Fibroblast of upper back skin (primary cell): ENCODE results near the gene FSIP1.

Experiments
- DNase-seq: peaks from one replicate; pipeline ENCODE4 v3.0.0-alpha.2; 2013

FSIP1 gene

DNA sequence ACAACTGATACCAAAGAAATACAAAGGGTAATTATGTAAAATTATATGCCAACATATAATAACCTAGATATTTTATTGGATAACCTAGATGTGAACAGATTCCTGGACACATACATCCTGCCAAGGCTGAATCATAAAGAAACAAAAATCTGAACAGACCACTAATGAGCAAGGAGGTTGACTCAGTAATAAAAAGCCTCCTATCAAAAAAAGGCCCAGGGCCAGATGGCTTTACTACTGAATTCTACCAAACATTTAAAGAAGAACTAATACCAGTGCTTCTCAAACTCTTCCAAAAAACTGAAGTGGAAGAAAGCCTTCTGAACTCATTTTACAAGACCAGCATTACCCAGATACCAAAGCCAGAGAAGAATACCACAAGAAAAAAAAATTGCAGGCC is 169.4 kb downstream of the FSIP1 start:
- no peak for DNase-seq

DNA sequence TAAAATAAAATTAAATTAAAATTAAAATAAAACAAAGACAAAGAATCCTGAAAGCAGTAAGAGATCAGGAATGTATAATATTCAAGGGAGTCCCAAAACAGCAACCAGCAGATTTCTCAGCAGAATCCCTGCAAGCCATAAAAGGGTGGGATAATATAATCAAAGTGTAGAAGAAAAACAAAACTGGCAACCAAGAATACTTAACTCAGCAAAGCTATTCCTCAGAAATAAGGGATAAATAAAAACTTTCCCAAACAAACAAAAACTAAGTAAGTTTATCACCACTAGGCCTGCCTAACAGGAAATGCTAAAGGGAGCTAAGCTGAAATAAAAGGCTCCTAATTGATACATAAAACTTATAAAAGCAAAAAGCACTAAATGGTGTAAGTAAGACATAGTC is 172.0 kb downstream of the FSIP1 start:
- no peak for DNase-seq

DNA sequence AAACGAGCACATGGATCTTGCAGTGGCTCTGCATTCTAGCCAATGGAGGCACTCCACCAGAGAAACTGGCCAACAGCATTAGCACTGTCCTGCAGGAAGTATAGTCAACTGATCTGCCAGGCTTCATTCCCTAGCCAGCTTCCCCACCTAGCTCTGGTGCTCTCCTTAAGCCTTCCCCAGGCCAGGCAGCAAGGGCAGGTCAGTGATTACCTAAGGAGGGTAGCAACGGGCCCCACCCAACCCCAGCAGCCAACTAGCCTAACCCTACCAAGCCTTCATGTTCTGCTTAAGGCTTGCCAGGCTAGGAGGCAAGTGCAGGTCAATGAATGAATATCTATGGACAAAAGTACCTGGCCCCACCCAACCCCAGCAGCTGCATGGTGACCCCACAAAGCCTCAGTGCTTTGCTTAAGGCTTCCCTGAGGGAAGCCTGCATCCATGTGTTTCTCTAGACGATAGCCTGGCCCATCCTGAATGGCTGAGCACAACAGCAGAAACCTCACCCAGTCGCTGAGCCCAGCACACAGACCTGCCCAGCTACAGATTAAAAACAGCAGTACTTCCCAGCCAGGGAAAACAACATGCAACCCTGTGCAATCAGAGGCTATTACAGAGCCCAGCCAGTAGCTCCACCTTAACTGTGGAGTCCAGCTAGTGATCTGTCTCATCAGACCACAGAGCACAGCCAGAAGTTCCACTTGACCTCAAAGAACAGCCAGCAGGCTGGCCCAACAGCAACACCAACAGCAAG is 173.3 kb downstream of the FSIP1 start:
- no peak for DNase-seq

DNA sequence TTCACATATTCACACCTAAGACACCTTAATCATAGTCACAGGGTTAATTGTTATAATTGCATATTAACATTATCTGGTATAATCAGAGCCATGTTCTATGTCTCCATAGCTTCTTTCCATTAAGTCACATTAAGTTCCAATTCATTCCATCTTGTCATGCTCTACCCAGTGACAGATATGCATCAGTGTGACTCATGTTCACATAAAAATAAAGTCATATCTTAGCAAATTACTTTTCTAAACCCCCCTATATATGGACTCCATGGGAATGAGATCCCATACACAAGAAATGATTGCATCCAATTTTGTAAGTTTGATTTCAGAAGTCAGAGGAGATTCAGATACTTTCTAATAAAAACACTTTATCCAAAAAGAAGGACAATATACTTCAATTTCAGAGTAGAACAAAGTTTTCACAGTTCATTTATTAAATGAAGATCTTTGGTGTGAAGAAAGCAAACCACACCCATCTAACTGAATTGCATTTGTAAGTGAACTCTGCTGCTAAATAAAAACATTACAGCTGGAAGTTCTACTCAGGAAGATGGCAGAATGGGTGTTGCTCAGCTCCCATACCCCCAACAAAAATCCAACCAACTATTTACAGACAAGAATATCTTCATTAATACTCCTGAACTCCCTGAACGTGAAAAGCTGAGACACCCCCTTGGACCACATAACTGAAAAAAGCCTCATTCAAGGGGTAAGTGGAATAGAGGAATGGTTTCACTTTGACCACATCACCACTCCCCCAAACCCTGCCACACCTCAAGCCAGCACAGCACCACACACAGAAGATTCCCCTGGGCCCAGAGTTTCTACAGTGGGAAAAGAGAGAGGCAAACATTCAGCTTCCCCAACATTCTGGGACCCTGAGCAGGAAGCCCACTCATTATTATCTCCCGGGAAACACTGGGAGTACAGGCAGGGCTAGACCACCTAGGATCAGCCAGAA is 174.2 kb downstream of the FSIP1 start:
- DNase-seq = no peak

DNA sequence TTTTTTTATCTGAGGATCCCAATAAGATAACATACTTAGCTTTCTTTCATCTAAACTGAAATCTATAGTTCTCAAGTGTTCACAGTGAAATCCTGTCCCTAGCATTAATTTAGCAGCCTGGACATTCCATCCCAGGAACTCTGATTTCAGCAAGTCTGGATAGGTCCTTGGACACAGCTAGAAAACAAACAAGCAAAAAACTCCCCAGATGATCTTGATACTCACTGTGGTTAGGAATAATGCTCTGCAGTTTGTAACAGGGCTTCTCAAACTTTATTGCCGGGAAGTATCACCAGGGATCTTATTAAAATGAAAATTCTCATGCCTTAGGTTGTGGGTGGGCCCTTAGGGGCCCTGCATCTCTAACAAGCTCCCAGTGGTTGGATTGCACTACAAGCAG is 177.5 kb downstream of the FSIP1 start:
- no peak for DNase-seq

DNA sequence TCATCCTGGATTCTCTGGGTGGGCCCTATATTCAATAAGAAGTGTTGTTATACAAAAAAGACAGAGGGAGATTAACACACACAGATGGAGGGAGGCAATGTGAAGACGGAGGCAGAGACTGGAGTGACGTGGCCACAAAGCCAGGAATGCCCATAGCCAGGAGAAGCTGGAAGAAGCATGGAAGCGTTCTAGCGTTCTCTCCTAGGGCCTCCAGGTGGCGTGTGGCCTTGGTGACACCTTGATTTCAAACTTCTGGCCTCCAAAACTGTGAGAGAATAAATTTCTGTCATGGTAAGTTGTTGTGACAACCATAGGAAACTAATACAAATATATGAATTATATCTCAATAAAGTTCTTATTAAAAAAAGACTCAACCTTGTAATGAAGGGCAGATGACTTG is 180.5 kb downstream of the FSIP1 start:
- DNase-seq = no peak

DNA sequence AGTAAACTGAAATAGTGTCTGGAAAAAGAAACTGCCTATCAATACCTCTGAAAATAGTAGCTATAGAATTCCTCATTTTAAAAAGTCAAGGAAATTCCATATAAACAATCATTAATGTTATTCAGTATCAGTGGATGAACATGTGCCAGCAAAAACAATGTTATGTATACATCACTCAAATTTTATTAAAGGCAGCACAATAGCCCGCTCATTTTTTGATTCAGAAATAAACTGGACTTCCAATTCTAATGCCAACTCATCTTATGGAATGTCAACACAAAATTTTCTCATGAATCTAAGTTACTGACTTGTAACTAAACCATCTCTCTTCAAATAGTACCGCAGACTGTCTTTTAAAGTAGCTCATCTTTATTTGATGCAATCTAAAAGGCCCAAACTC is 182.8 kb downstream of the FSIP1 start:
- peak; percentile 49 for DNase-seq

DNA sequence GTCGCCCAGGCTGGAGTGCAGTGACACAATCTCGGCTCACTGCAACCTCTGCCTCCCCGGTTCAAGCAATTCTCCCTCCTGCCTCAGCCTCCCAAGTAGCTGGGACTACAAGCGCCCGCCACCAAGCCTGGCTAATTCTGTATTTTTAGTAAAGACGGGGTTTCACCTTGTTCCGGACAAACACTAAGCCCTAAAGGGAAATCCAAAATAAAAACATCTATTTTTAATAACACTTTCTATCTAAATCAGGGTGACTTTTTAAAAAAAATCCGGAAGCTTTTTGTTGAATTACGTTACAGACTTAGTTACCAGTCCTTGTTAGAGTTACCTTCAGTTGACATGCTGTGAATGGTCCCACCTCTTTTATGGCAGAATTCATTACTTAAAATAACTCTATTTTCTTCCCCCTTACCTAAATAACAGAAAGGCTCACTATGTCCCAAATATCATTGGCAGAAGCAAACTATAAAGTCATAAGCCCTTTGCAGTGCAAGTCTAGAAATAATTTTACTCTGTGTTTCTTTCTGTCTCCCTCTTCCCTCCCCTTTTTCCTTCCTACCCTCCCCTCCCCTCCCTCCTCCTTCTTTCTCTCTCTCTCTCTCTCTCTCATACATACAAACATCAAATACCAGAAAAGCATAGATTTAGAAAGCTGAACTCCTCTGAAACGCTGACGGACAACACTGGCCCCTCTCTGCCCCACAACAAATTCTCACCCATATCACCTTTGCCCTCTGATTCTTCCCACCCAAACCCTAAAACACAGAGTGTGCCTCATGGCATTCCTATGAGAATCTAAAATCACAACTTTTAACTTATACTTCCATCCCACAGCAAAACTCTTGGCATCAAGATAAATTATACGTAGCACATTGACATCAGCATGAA is 183.4 kb downstream of the FSIP1 start:
- DNase-seq = peak; percentile 49

DNA sequence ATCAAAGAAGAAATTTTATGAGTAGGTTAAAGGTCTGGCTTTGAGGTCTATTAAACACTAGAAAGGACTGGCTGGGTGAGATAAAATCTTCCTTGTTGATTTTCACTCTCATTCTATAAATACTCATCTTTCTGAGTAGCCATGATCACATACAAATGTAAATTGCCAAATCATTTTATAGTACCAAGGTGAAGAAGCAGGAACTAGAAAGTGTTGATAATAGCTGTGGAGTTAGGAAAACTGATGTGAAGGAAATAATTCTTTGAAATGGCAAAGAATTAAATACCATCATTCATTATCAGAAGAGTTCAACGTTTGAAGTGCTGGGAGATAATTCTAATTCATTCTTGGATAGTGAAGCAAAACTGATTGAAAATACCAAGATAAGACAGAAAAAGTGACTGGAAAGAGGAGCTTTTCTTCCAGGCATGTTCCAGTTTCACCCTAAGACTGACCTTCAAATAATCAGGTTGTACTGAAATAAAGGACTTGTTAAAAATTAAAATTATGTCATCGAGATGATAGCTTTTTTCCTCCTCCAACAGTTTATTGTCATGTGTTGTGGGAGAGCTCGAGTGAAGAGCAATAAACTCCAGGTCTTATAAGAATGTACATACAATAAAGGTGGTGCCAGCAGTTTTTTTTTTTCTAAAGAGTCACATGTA is 184.3 kb downstream of the FSIP1 start:
- peak; percentile 74 for DNase-seq

DNA sequence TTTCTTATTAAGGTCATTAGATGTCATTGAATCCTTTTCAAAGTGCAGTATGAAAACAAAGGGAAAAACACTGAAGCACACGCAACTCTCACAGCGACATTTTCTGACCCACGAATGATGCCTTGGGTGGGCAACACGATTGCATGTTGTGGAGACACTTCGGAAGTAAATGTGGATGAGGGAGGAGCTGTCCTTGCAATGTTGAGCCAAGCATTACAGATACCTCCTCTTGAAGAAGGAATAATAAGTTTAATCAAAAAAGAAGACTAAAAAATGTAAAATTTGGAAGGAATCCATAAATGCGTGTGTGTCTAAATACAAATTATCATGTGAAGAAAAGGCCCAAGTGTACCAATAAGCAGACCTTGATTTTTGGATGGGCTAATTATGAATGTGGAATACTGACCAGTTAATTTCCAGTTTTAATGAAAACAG is 184.9 kb downstream of the FSIP1 start:
- DNase-seq = peak; percentile 79

DNA sequence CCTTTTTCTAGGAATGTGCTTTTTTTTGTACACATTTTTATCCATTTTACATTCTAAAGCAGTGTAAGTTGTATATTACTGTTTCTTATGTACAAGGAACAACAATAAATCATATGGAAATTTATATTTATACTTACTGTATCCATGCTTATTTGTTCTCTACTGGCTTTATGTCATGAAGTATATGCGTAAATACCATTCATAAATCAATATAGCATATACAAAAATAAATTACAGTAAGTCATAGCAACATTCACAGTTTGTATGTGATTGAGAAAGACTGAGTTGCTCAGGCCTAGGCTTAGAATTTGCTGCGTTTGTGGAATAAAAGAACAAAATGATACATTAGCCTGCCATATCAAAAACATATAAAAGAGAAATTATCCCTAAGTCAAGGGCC is 185.3 kb downstream of the FSIP1 start:
- no peak for DNase-seq

DNA sequence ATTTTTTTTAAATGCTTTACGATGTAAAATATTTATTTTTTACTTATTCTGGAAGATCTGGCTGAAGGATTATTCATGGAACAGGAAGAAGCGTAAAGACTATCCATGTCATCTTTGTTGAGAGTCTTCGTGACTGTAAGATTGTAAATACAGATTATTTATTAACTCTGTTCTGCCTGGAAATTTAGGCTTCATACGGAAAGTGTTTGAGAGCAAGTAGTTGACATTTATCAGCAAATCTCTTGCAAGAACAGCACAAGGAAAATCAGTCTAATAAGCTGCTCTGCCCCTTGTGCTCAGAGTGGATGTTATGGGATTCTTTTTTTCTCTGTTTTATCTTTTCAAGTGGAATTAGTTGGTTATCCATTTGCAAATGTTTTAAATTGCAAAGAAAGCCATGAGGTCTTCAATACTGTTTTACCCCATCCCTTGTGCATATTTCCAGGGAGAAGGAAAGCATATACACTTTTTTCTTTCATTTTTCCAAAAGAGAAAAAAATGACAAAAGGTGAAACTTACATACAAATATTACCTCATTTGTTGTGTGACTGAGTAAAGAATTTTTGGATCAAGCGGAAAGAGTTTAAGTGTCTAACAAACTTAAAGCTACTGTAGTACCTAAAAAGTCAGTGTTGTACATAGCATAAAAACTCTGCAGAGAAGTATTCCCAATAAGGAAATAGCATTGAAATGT is 186.1 kb downstream of the FSIP1 start:
- DNase-seq = peak; percentile 40

DNA sequence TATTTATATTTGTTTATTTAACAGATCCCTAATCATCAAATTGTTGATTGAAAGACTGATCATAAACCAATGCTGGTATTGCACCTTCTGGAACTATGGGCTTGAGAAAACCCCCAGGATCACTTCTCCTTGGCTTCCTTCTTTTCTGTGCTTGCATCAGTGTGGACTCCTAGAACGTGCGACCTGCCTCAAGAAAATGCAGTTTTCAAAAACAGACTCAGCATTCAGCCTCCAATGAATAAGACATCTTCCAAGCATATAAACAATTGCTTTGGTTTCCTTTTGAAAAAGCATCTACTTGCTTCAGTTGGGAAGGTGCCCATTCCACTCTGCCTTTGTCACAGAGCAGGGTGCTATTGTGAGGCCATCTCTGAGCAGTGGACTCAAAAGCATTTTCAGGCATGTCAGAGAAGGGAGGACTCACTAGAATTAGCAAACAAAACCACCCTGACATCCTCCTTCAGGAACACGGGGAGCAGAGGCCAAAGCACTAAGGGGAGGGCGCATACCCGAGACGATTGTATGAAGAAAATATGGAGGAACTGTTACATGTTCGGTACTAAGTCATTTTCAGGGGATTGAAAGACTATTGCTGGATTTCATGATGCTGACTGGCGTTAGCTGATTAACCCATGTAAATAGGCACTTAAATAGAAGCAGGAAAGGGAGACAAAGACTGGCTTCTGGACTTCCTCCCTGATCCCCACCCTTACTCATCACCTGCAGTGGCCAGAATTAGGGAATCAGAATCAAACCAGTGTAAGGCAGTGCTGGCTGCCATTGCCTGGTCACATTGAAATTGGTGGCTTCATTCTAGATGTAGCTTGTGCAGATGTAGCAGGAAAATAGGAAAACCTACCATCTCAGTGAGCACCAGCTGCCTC is 187.1 kb downstream of the FSIP1 start:
- peak; percentile 39 for DNase-seq

DNA sequence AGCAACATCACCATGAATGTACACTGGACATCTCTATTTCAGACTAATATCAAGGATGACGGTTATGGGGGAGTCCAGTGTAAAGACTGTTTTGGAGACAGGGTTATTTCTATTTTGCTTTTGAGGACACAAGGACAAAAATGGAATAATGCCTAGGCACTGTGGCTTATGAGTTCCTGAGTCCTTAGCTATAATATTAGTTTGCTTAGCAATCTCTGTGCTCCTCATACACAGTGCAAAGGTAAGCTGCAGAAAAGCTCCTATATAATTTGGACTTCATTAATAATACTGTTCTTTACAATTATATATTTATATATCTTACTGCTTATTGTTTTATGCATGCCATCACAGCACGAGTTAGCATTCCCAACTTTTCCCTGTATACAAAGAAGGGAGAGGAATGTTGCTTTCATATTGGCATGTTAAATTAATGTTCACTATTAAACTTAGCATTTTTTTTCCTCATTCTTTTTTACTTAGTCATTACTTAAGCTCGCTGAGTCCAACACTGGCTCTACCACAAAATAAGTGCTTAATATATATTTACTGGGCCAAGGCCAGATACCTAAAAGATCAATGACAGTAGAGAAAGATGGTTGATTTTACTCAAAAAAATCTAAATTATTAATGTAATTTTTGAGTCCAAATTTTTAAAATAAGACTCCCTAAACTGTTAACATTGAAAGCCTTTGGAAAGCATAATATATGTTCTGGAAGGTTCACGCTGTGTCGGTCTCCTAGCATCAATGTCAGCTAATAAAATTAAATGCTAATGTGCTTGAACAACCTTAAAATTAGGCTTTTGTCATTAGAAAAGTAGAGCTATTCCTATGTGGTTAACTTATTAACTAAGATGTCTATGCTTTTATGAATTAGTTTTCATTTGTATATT is 187.9 kb downstream of the FSIP1 start:
- DNase-seq = peak; percentile 67

DNA sequence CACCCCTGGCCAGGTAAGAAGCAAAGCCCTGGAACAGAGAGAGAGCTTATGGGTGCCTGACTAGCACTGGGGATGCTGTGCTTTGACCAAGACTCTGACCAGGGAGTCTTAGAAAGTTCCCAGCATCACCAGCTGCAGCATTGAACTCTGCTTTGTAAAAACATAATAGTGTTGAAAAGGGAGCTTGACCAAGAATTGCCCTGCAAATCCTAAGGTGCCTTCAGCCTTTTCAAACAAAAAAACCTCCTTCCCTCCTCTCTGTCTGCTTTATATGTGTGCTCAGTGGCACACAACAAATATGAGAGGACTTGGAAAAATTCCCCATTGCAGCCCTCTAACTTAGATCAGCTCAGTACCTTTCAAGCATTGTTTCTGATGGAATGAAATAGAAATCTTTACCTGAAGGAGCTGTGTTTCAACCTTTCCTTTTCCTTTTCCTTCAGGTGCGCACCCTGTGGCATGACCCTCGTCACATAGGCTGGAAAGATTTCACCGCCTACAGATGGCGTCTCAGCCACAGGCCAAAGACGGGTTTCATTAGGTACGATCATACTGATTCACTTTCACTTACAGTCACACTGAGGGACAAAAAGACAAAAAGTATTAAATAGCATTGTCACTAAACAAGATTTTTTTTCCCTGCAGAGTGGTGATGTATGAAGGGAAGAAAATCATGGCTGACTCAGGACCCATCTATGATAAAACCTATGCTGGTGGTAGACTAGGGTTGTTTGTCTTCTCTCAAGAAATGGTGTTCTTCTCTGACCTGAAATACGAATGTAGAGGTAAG is 188.8 kb downstream of the FSIP1 start:
- DNase-seq = peak; percentile 18

DNA sequence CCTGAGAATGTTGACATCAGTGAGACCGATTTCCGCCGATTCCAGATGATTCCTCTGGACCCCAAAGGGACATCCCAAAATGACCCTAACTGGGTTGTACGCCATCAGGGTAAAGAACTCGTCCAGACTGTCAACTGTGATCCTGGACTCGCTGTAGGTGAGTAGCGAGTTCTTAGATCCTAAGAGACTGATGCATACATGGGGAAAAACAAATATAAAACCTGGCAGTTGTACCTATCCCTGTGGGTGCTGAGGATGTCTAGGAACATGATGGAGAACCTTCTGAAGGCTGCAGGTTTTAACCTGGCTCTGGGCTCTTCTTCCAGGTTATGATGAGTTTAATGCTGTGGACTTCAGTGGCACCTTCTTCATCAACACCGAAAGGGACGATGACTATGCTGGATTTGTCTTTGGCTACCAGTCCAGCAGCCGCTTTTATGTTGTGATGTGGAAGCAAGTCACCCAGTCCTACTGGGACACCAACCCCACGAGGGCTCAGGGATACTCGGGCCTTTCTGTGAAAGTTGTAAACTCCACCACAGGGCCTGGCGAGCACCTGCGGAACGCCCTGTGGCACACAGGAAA is 189.5 kb downstream of the FSIP1 start:
- peak; percentile 14 for DNase-seq

DNA sequence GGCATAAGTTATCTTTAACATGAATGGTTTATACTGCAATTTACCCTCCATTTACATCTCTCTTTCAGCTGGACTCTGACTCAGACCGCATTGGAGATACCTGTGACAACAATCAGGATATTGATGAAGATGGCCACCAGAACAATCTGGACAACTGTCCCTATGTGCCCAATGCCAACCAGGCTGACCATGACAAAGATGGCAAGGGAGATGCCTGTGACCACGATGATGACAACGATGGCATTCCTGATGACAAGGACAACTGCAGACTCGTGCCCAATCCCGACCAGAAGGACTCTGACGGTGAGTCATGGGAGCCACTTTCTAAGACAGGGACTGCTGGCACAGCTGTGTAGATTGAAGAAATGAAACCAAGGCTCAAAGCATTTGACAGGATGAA is 190.1 kb downstream of the FSIP1 start:
- peak; percentile 37 for DNase-seq

DNA sequence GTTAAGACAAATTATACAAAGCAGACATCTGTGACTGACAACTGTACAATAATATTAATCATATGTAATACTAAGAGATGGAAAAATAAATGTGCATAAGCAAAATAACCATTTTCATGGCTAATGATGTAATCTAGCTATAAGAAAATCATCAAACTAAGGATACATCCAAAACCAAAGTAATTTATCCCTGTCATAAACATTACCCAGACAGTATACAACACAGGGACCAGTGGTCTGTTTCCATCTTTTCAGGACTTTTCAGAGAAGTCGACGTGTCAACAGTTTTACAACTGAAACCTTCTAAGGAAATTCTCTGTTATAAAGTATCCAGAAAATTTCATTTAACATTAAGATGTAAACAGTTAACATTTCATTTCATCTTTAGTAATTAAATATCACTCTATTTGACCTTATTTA is 190.7 kb downstream of the FSIP1 start:
- DNase-seq = peak; percentile 22
